Breast epithelium (tissue), 3 donors: Measurements from ENCODE around the gene GTF2IRD1.

ENCODE experiments used
- POLR2AphosphoS5 ChIP-seq, 3 donors: sonication (generic); formaldehyde crosslinking; IDR thresholded peaks; one replicate each; pipeline ENCODE4 v1.6.1; 2017; ENCODE audit warnings: antibody characterized with exemption in 3 of 3
- TF ChIP-seq, protein P1 (sequence below), 3 donors: fragments of 450-650 bp; IDR thresholded peaks; one replicate each; pipeline ENCODE4 v1.5.1; 2016 to 2017; ENCODE audit warnings: antibody characterized with exemption in 3 of 3, mild to moderate bottlenecking in 3 of 3, moderate library complexity in 3 of 3

DNA sequence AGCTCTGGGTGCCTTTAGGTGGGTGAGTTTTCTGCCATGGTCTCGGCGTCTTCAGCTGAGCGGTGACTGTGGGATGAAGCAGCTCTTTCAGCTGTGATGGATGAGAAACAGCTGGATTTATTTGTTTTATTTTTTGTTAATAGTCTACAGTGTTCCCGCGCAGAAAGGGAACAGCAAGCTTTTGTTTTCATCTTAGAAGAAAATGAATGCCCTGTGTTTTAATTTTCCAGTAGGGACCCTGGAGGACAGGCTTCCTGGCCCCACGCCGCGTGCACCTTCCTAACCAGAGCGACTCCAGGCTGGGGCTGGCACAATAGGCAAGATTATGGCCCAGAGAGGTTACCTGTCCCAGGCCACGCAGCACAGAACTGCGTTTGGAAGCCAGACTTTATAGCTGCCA is 57.6 kb downstream of the GTF2IRD1 start:
- TF ChIP-seq POLR2AphosphoS5 (IDR thresholded peaks at IDR 0.05), result no peak
- TF ChIP-seq, protein P1, sequence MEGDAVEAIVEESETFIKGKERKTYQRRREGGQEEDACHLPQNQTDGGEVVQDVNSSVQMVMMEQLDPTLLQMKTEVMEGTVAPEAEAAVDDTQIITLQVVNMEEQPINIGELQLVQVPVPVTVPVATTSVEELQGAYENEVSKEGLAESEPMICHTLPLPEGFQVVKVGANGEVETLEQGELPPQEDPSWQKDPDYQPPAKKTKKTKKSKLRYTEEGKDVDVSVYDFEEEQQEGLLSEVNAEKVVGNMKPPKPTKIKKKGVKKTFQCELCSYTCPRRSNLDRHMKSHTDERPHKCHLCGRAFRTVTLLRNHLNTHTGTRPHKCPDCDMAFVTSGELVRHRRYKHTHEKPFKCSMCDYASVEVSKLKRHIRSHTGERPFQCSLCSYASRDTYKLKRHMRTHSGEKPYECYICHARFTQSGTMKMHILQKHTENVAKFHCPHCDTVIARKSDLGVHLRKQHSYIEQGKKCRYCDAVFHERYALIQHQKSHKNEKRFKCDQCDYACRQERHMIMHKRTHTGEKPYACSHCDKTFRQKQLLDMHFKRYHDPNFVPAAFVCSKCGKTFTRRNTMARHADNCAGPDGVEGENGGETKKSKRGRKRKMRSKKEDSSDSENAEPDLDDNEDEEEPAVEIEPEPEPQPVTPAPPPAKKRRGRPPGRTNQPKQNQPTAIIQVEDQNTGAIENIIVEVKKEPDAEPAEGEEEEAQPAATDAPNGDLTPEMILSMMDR (IDR thresholded peaks at IDR 0.05), result no peak
